KMS-11 (cell line): Measurements from ENCODE around the gene PRKD1.

Experiments used
- H2AFZ ChIP-seq: fragments of 200-600 bp; sonication (generic); 2 replicates; pipeline ENCODE4 v1.6.1; 2016; ENCODE audit warnings: antibody characterized with exemption, mixed run types, low read depth
- H3K27ac ChIP-seq: fragments of 200-600 bp; sonication (generic); 2 replicates; pipeline ENCODE4 v1.6.1; 2016; ENCODE audit warnings: mild to moderate bottlenecking, mixed run types
- H3K27me3 ChIP-seq: fragments of 200-600 bp; sonication (generic); 2 replicates; pipeline ENCODE4 v1.6.1; 2017; ENCODE audit warnings: mild to moderate bottlenecking, low read depth, mixed run types, moderate library complexity; ENCODE audit not compliant: insufficient read depth
- H3K36me3 ChIP-seq: fragments of 200-600 bp; sonication (generic); 2 replicates; pipeline ENCODE4 v1.6.1; 2017; ENCODE audit warnings: mild to moderate bottlenecking, mixed run types; ENCODE audit not compliant: insufficient read depth
- H3K4me1 ChIP-seq: fragments of 200-600 bp; sonication (generic); 2 replicates; pipeline ENCODE4 v1.6.1; 2016; ENCODE audit warnings: mild to moderate bottlenecking, low read depth, mixed run types; ENCODE audit not compliant: poor library complexity, severe bottlenecking
- H3K4me2 ChIP-seq: fragments of 200-600 bp; sonication (generic); 2 replicates; pipeline ENCODE4 v1.7.0; 2016; ENCODE audit warnings: mild to moderate bottlenecking, mixed run types
- H3K4me3 ChIP-seq: fragments of 200-600 bp; sonication (generic); IDR thresholded peaks from 2 replicates; pipeline ENCODE4 v1.6.1; 2017; ENCODE audit warnings: low read depth, low read length, mixed read lengths; ENCODE audit not compliant: insufficient read depth
- H3K79me2 ChIP-seq: fragments of 200-600 bp; sonication (generic); 2 replicates; pipeline ENCODE4 v1.6.1; 2016; ENCODE audit warnings: low read depth, mixed run types; ENCODE audit not compliant: insufficient read depth
- H3K9ac ChIP-seq: fragments of 200-600 bp; sonication (generic); 2 replicates; pipeline ENCODE4 v1.6.1; 2016; ENCODE audit warnings: mild to moderate bottlenecking, mixed run types
- H4K20me1 ChIP-seq: fragments of 200-600 bp; sonication (generic); 2 replicates; pipeline ENCODE4 v1.6.1; 2016; ENCODE audit warnings: mild to moderate bottlenecking, mixed run types; ENCODE audit not compliant: insufficient read depth
- TF ChIP-seq, protein P1 (sequence below): fragments of 200-600 bp; sonication (generic); conservative IDR thresholded peaks from 2 replicates; pipeline ENCODE4 v1.6.1; 2017; ENCODE audit warnings: low read depth, mild to moderate bottlenecking, antibody characterized with exemption, low read length, moderate library complexity, mixed read lengths

Gene PRKD1

DNA sequence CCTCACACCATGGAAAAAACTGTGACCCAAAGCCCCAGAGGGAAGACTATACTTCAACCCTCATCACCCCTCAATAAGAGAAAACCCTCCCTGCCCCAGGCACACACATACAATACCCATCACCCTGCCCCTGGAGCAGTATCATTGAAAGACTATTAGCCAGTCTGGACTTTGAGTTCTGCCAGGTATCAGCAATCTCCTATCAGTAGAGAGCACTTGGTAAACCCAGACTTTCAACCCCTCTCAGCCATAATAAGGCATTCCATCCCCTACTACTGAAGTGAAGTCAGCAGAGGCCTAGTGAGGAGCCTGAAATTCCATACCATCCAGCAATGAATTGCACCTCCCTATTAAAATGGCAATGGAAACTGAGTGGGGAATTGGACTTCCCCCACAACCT is 16.4 kb upstream of the PRKD1 start:
- Histone ChIP-seq H3K79me2 (no peaks in the 10 kb centered on the region), H2AFZ (no peak overlapping the region), H3K9ac (no peak overlapping the region), H3K27ac (no peak overlapping the region), H3K27me3 (no peaks in the 10 kb centered on the region), H3K36me3 (no peaks in the 10 kb centered on the region), H3K4me1 (no peaks in the 10 kb centered on the region), H3K4me3 (no peak overlapping the region), H4K20me1 (no peaks in the 10 kb centered on the region), H3K4me2 (no peak overlapping the region)
- TF ChIP-seq, protein P1, sequence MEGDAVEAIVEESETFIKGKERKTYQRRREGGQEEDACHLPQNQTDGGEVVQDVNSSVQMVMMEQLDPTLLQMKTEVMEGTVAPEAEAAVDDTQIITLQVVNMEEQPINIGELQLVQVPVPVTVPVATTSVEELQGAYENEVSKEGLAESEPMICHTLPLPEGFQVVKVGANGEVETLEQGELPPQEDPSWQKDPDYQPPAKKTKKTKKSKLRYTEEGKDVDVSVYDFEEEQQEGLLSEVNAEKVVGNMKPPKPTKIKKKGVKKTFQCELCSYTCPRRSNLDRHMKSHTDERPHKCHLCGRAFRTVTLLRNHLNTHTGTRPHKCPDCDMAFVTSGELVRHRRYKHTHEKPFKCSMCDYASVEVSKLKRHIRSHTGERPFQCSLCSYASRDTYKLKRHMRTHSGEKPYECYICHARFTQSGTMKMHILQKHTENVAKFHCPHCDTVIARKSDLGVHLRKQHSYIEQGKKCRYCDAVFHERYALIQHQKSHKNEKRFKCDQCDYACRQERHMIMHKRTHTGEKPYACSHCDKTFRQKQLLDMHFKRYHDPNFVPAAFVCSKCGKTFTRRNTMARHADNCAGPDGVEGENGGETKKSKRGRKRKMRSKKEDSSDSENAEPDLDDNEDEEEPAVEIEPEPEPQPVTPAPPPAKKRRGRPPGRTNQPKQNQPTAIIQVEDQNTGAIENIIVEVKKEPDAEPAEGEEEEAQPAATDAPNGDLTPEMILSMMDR = no peak

- Histone ChIP-seq H3K36me3 (no peaks in the 10 kb centered on the region), H4K20me1 (no peaks in the 10 kb centered on the region), H3K4me2 (no peak overlapping the region), H3K27me3 (no peaks in the 10 kb centered on the region), H2AFZ (no peak overlapping the region), H3K4me1 (no peaks in the 10 kb centered on the region), H3K4me3 (no peak overlapping the region), H3K79me2 (no peaks in the 10 kb centered on the region), H3K9ac (no peak overlapping the region), H3K27ac (no peak overlapping the region)
- TF ChIP-seq, protein P1 = no peak
Observed at GRCh38 chr14:29941401-29941800, 13.8 kb upstream of the PRKD1 start.

GRCh38 chr14:29940482-29940881 is 12.8 kb upstream of the PRKD1 start:
- Histone ChIP-seq H3K4me3 (no peak overlapping the region), H3K36me3 (no peaks in the 10 kb centered on the region), H4K20me1 (no peaks in the 10 kb centered on the region), H3K4me1 (no peaks in the 10 kb centered on the region), H2AFZ (no peak overlapping the region), H3K27ac (no peak overlapping the region), H3K4me2 (no peak overlapping the region), H3K9ac (no peak overlapping the region), H3K79me2 (no peaks in the 10 kb centered on the region), H3K27me3 (no peaks in the 10 kb centered on the region)
- TF ChIP-seq, protein P1 = no peak

- no peaks in the 10 kb centered on the region for H3K79me2 ChIP-seq
Observed at GRCh38 chr14:29937116-29937515, 9.5 kb upstream of the PRKD1 start.

More at GRCh38 chr14:29937116-29937515, 9.5 kb upstream of the PRKD1 start:
- H3K27ac ChIP-seq = no peak overlapping the region
- H4K20me1 ChIP-seq = no peaks in the 10 kb centered on the region
- no peaks in the 10 kb centered on the region for H3K27me3 ChIP-seq
- no peak overlapping the region for H3K4me3 ChIP-seq
- H3K9ac ChIP-seq = no peak overlapping the region
- H3K36me3 ChIP-seq = no peaks in the 10 kb centered on the region
- H3K4me2 ChIP-seq = no peak overlapping the region
- TF ChIP-seq, protein P1 = no peak
- H2AFZ ChIP-seq = no peak overlapping the region
- H3K4me1 ChIP-seq = no peaks in the 10 kb centered on the region
